GM21825 (cell line): ENCODE results near the gene CXCL5.

Experiments used
- ATAC-seq: cut with Tn5 transposase; IDR thresholded peaks from one replicate; pipeline ENCODE4 v1.9.1; 2021; ENCODE audit warnings: mild to moderate bottlenecking, moderate library complexity; ENCODE audit not compliant: unreplicated experiment

Gene CXCL5

GRCh38 chr4:73998040-73999011, at the start of gene CXCL5:
TSS of gene CXCL5 (minus strand) at chr4:73998677. CDS start at chr4:73998581, 96 bp downstream.
- ATAC-seq, result no peak

- ATAC-seq, result no peak
These were observed 48.7 kb upstream of the CXCL5 start for GRCh38 chr4:74047152-74047551.

- ATAC-seq, result no peak
These were observed 47.3 kb upstream of the CXCL5 start for GRCh38 chr4:74045772-74046171.

GRCh38 chr4:74045247-74045646, 46.8 kb upstream of the CXCL5 start:
- ATAC-seq, result no peak

GRCh38 chr4:74044677-74045076, 46.2 kb upstream of the CXCL5 start:
- no peak for ATAC-seq

GRCh38 chr4:74042681-74043080, 44.2 kb upstream of the CXCL5 start:
- ATAC-seq, result no peak

GRCh38 chr4:74041418-74041817, 42.9 kb upstream of the CXCL5 start:
- ATAC-seq, result no peak

- peak; percentile 15 for ATAC-seq
These were observed 40.9 kb upstream of the CXCL5 start for GRCh38 chr4:74039315-74039763.

- ATAC-seq, result peak; percentile 60
These were observed 40.2 kb upstream of the CXCL5 start, which contains the start of gene CXCL3 for GRCh38 chr4:74038425-74039314. TSS of gene CXCL3 (minus strand) at chr4:74038689. CDS start at chr4:74038611, 78 bp downstream.

GRCh38 chr4:74038086-74038424, 39.6 kb upstream of the CXCL5 start:
- no peak for ATAC-seq

GRCh38 chr4:74037076-74037955, 38.8 kb upstream of the CXCL5 start:
- no peak for ATAC-seq

GRCh38 chr4:74033739-74034138, 35.3 kb upstream of the CXCL5 start:
- no peak for ATAC-seq

- ATAC-seq, result no peak
These were observed 33.6 kb upstream of the CXCL5 start for GRCh38 chr4:74032064-74032463.

- no peak for ATAC-seq
These were observed 33.1 kb upstream of the CXCL5 start for GRCh38 chr4:74031576-74031975.

GRCh38 chr4:74030285-74030684, 31.8 kb upstream of the CXCL5 start:
- no peak for ATAC-seq

GRCh38 chr4:74028504-74028903, 30.0 kb upstream of the CXCL5 start:
- no peak for ATAC-seq

GRCh38 chr4:74023709-74024108, 25.2 kb upstream of the CXCL5 start:
- no peak for ATAC-seq

- ATAC-seq, result no peak
These were observed 23.1 kb upstream of the CXCL5 start for GRCh38 chr4:74021601-74022000.

- no peak for ATAC-seq
These were observed 20.3 kb upstream of the CXCL5 start for GRCh38 chr4:74018771-74019170.

GRCh38 chr4:74018116-74018515, 19.6 kb upstream of the CXCL5 start:
- ATAC-seq, result no peak
